GM12878 (cell line): ENCODE results near the gene NFE2L2. TPM values are rescaled to one million over a fixed set of nuclear protein-coding genes. Genes with fewer than 3 reads are reported as not detected.

Source experiments
- ATAC-seq: fragments of 200-7000 bp; cut with Tn5 transposase; 3 replicates; pipeline ENCODE4 v1.9.1; 2020; ENCODE audit warnings: mild to moderate bottlenecking, moderate library complexity
- BruUV-seq: library from RNA; stranded (reverse); fragments of 400-500 nt; replicated peaks from 2 replicates; lab custom pipeline; 2021; lab: Mats Ljungman, UMichigan
- CTCF ChIA-PET: fragments of 300-600 bp; sonication (Branson Sonifier 250); formaldehyde crosslinking; extraction: SDS; loops from one replicate; lab custom pipeline; 2021; ENCODE audit warnings: inconsistent platforms; lab: Yijun Ruan, JAX
- POLR2A ChIA-PET: fragments of 350-600 bp; formaldehyde crosslinking; extraction: SDS; loops from one replicate; lab custom pipeline; 2021; ENCODE audit warnings: inconsistent platforms; lab: Charles Lee
- RAD21 ChIA-PET: fragments of 300-600 bp; sonication (Branson Sonifier 250); formaldehyde crosslinking; loops from one replicate; lab custom pipeline; 2023; ENCODE audit warnings: antibody characterized with exemption; ENCODE audit not compliant: unreplicated experiment; lab: Charles Lee
- SMC1A ChIA-PET: fragments of 300-600 bp; sonication (Branson Sonifier 250); formaldehyde crosslinking; loops from one replicate; lab custom pipeline; 2023; ENCODE audit not compliant: unreplicated experiment, uncharacterized antibody; lab: Charles Lee
- DNase-seq: peaks from one replicate; pipeline ENCODE4 v3.0.0-alpha.2; 2011; ENCODE audit warnings: low read depth, low spot score
- FAIRE-seq: peaks from 3 replicates; lab custom pipeline; 2011; peaks lifted over from hg19 to GRCh38; lab: Jason Lieb, UNC
- H2AFZ ChIP-seq: 2 replicates; pipeline ENCODE4 v1.6.0; 2011; ENCODE audit warnings: low read depth, low read length, control low read depth; ENCODE audit not compliant: control insufficient read depth
- H3K27ac ChIP-seq: 2 replicates; pipeline ENCODE4 v1.5.1; 2011; ENCODE audit warnings: control low read depth; ENCODE audit not compliant: control insufficient read depth, insufficient read depth
- H3K27me3 ChIP-seq, 2 experiments: replicated peaks in 1 of 2; 2 replicates each; pipeline versions ENCODE4 v1.6.0 to v1.6.1; 2011; ENCODE audit warnings: low read length in 1 of 2; ENCODE audit not compliant: control insufficient read depth in 2 of 2, insufficient read depth in 2 of 2
- H3K36me3 ChIP-seq, 2 experiments: 2 replicates each; pipeline ENCODE4 v1.5.1; 2011; ENCODE audit warnings: low read length in 1 of 2; ENCODE audit not compliant: control insufficient read depth in 2 of 2, insufficient read depth in 2 of 2
- H3K4me1 ChIP-seq: 2 replicates; pipeline ENCODE4 v1.6.1; 2011; ENCODE audit warnings: mild to moderate bottlenecking, low read length, moderate library complexity, mixed read lengths; ENCODE audit not compliant: control insufficient read depth, insufficient read depth
- H3K4me2 ChIP-seq: 2 replicates; pipeline ENCODE4 v1.6.0; 2011; ENCODE audit warnings: control low read depth; ENCODE audit not compliant: control insufficient read depth, insufficient read depth
- H3K4me3 ChIP-seq: fragments of 200-600 bp; sonication (generic); 2 replicates; pipeline ENCODE4 v1.5.1; 2016
- H3K79me2 ChIP-seq: 2 replicates; pipeline ENCODE4 v1.6.0; 2011; ENCODE audit warnings: low read length; ENCODE audit not compliant: control insufficient read depth, insufficient read depth
- H3K9ac ChIP-seq: 2 replicates; pipeline ENCODE4 v1.8.0; 2011; ENCODE audit warnings: low read length, control low read depth, mixed read lengths; ENCODE audit not compliant: control insufficient read depth, insufficient read depth
- H3K9me3 ChIP-seq: replicated peaks from 3 replicates; pipeline ENCODE4 v1.5.1; 2011; ENCODE audit warnings: mild to moderate bottlenecking, low read length; ENCODE audit not compliant: control insufficient read depth, insufficient read depth
- H4K20me1 ChIP-seq: 2 replicates; pipeline ENCODE4 v1.6.0; 2011; ENCODE audit not compliant: control insufficient read depth, insufficient read depth
- ETV6 ChIP-seq, 2 experiments: fragments of 450-650 bp in 1 of 2; IDR thresholded peaks in 1 of 2; conservative IDR thresholded peaks in 1 of 2; 2 replicates each; pipeline ENCODE4 v1.6.1; 2014; ENCODE audit warnings: antibody characterized with exemption in 1 of 2, borderline replicate concordance in 1 of 2, low read depth in 1 of 2, mild to moderate bottlenecking in 1 of 2, moderate library complexity in 1 of 2
- FOS ChIP-seq: IDR thresholded peaks from 3 replicates; pipeline ENCODE4 v1.6.1; 2011; ENCODE audit warnings: borderline replicate concordance; ENCODE audit not compliant: insufficient read length; ENCODE audit errors: extremely low read depth
- GABPA ChIP-seq: IDR thresholded peaks from 2 replicates; pipeline ENCODE4 v1.6.1; 2014; ENCODE audit warnings: antibody characterized with exemption, low read depth, mild to moderate bottlenecking, inconsistent platforms
- RUNX3 ChIP-seq: IDR thresholded peaks from 2 replicates; pipeline ENCODE4 v1.6.1; 2012; ENCODE audit warnings: low read length, inconsistent platforms
- SPI1 ChIP-seq: IDR thresholded peaks from 2 replicates; pipeline ENCODE4 v1.6.1; 2011; ENCODE audit warnings: low read depth, mild to moderate bottlenecking, low read length, moderate library complexity, borderline replicate concordance; ENCODE audit not compliant: insufficient read depth
- ZNF384 ChIP-seq: IDR thresholded peaks from 2 replicates; pipeline ENCODE4 v1.6.1; 2012; ENCODE audit warnings: low read depth, mild to moderate bottlenecking, low read length, improper control_type of control experiment, borderline replicate concordance
- WGBS: methylation state at CpG from one replicate; pipeline ENCODE4 v1.1.6; 2016; ENCODE audit warnings: low lambda C conversion rate; ENCODE audit not compliant: insufficient replicate concordance, insufficient coverage; ENCODE audit errors: missing lambda C conversion rate; 5-methylcytosine and 5-hydroxymethylcytosine counted together
- in situ Hi-C: fragments of 300-500 bp; cut with MboI; formaldehyde crosslinking; loops from 9 replicates; pipeline ENCODE4 v1.14.3; 2018; ENCODE audit warnings: mixed read lengths
- intact Hi-C: fragments of 100-400 bp; cut with micrococcal nuclease; formaldehyde crosslinking; loops from one replicate; pipeline ENCODE4 v1.14.2; 2022; ENCODE audit not compliant: unreplicated experiment
- polyA plus RNA-seq, 11 experiments: library from polyadenylated mRNA; depleted of rRNA in 4 of 11; unstranded in 6 of 11; stranded (reverse) in 5 of 11; fragments of >200 nt; fragmentation: Nextera tagmentation in 4 of 11; fragmentation: Illumina TruSeq in 1 of 11; extraction: Ambion mirVana in 4 of 11; extraction: Trizol in 1 of 11; gene quantifications; 1 replicate in 1 of 11; 2 replicates in 10 of 11; pipeline versions ENCODE4 v1.2.1 to v1.2.3, GENCODE V29; 2011 to 2016; ENCODE audit warnings: inconsistent platforms in 2 of 11, missing spikeins in 2 of 11, low read depth in 1 of 11
- total RNA-seq, 4 experiments: library from RNA; depleted of rRNA in 3 of 4; stranded (reverse); fragments of >200 nt in 3 of 4; fragmentation: Illumina TruSeq in 1 of 4; extraction: Trizol in 1 of 4; gene quantifications; 2 replicates each; pipeline versions ENCODE4 v1.2.1 to v1.2.3, GENCODE V29; 2013 to 2021

Gene NFE2L2
- total and polyA plus RNA-seq, 10 of the 15 experiments (the other 5 are each of a cell fraction or from before 2014, with no cell fraction given): 18.4 to 69.8 (median 37.1) TPM

GRCh38 chr2:177289824-177290628 is 25.5 kb upstream of the NFE2L2 start:
- Histone ChIP-seq H2AFZ (peak overlapping the region; percentile 66), H3K27me3 (no peaks in the 10 kb centered on the region), H3K4me1 (peaks cover 13% of the 10 kb centered on the region), H3K36me3 (no peaks in the 10 kb centered on the region), H3K27ac (peak overlapping the region; percentile 52), H3K4me2 (peak overlapping the region; percentile 81), H4K20me1 (no peaks in the 10 kb centered on the region), H3K79me2 (no peaks in the 10 kb centered on the region), H3K9me3 (no peaks in the 10 kb centered on the region), H3K4me3 (no peak overlapping the region), H3K9ac (peak overlapping the region; percentile 31)
- FAIRE-seq (peak; percentile 96), DNase-seq (peak; percentile 46), ATAC-seq (peak; percentile 78)
- intact Hi-C loops: loop anchor here (10.0 kb wide), 1 partner anchor 125 kb away; no protein-coding TSS in a partner anchor
- RAD21 ChIA-PET: interaction anchor here (1.2 to 1.4 kb wide), 2 partner anchors 24 to 125 kb away, joined by 4 to 5 read pairs; no protein-coding TSS in a partner anchor
- BruUV-seq: no TSS peak
- TF ChIP-seq ETV6 (conservative IDR thresholded peaks at IDR 0.05 in 1 of 2, IDR thresholded peaks at IDR 0.05 in 1 of 2; ENCODE audit: borderline replicate concordance in 1 of 2, low read depth in 1 of 2): peak in 1 of 2 experiments; percentile 19; a peak in 1 of 4 replicates
- TF ChIP-seq ZNF384: peak; percentile 61; the same call in 1 of the 2 replicates
- TF ChIP-seq FOS: no peak
- 0 out of 2 replicates have a peak, but pooled peaks have one; percentile 27 for TF ChIP-seq GABPA
- peak; percentile 44; the same call in 1 of the 2 replicates for TF ChIP-seq SPI1
- 0 out of 2 replicates have a peak, but pooled peaks have one; percentile 30 for TF ChIP-seq RUNX3
- CTCF ChIA-PET: interaction anchor here (1.0 to 2.0 kb wide), 7 partner anchors 9 to 128 kb away, joined by 3 to 7 read pairs (median 5); no protein-coding TSS in a partner anchor
- in situ Hi-C loops: no loop called here
- SMC1A ChIA-PET: interaction anchor here (1.2 to 4.1 kb wide), 5 partner anchors 11 to 125 kb away, joined by 6 to 45 read pairs (median 15); partner anchors contain the start of gene NFE2L2
- WGBS: 48% methylated on average over 9 of the region's 9 CpGs
- POLR2A ChIA-PET: interaction anchor here (0.8 to 3.0 kb wide), 4 partner anchors 19 to 78 kb away, joined by 3 to 11 read pairs (median 5); partner anchors contain the start of genes HNRNPA3 and NFE2L2
